AG08395 (cell line): Measurements from ENCODE around the gene PF4V1.
A peak's percentile ranks its signal among the peaks of the same experiment; 100 is the strongest.

Experiments used
- DNase-seq: peaks from one replicate; pipeline ENCODE4 v3.0.0; 2012; ENCODE audit warnings: mixed read lengths, low spot score

Gene PF4V1

DNA sequence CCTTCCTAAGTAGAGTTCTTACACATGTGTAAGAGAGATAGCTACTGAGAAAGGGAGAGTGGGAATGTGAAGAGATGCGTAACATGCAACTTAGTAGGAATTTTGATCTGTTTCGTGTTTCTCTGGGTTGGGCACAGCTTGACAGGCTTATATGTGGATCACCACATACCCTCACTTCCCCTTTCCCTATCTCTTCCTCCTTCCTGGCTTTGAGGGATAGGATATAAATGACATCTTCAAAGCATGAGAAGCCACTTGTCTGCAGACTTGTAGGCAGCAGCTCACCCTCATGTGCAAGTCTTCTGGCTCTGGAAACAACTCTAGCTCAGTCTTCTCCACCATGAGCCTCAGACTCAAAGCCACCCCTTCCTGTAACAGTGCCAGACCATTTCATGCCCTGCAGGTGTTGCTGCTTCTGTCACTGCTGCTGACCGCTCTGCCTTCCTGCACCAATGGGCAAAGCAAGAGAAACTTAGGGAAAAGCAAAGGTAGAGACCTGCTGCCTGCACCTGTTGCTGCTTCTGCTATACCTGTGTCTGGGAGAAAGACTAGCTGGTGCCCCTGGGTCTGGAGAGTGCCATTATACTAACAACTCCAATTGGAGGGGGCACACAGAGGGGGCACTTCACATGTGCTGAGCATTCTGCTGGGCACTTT is 5.4 kb upstream of the PF4V1 start:
- DNase-seq, result no peak

- no peak for DNase-seq
Observed at GRCh38 chr4:73848183-73848777, 4.8 kb upstream of the PF4V1 start.

GRCh38 chr4:73850261-73850970 is 2.7 kb upstream of the PF4V1 start:
- no peak for DNase-seq

DNA sequence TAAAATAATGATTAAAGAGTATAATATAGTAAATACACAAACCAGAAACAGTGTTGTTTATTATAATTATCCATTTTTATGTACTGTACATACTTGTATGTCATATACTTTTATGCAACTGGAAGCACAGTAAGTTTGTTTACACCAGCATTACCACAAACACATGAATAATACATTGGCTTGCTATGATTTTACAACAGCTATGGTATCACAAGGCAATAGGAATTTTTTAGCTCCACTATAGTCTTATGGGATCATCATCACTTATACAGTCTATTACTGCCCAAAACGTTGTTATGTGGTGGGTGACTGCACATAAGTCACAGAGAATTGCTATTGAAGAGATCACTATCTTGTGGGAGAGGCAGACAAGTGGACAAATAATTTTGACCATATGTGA is 1.8 kb upstream of the PF4V1 start:
- no peak for DNase-seq

DNA sequence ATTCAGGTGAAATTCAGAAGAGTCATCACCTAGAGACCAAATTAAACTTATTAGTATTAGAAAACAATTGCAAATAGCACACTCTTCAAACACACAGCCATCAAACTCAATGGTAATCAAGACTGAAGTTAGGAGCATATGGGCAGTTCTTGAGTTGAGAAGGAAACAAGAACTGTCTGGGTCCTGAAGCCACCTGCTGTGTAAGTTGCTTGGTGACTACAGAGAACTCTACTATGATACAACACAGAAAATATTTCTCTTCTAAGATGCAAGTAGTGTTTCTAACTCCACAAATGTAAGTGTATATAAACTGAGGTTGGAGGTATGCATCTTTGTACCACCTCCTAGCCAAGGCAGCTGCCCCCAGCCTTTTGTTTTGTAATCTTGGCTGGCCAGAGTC is 325 bp upstream of the PF4V1 start:
- DNase-seq, result no peak

- no peak for DNase-seq
Observed at GRCh38 chr4:73853718-73854473, 800 bp downstream of the PF4V1 start.

GRCh38 chr4:73855406-73855805 is 2.3 kb downstream of the PF4V1 start:
- DNase-seq, result no peak

DNA sequence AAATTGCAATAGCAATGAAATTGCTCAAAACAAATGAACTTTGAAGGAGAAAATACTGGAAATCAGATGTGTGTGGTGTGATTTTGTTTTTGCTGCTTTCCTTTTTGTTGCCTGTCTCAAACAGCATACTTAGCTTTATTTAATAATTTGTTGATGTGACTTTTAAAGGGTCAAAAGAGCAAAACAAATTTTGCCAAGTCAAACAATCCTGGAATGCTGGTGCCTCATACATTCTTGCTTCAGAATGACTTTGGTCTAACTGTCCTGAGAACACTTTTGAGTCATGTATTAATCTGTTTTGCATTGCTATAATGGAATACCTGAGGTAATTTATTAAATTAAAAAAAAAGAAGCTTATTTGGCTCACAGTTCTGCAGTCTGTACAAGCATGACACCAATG is 3.4 kb downstream of the PF4V1 start:
- peak; percentile 31 for DNase-seq

GRCh38 chr4:73859614-73860088 is 6.6 kb downstream of the PF4V1 start:
- peak; percentile 37 for DNase-seq

GRCh38 chr4:73860181-73860580 is 7.1 kb downstream of the PF4V1 start:
- DNase-seq, result no peak

- no peak for DNase-seq
Observed at GRCh38 chr4:73860917-73861316, 7.8 kb downstream of the PF4V1 start.

DNA sequence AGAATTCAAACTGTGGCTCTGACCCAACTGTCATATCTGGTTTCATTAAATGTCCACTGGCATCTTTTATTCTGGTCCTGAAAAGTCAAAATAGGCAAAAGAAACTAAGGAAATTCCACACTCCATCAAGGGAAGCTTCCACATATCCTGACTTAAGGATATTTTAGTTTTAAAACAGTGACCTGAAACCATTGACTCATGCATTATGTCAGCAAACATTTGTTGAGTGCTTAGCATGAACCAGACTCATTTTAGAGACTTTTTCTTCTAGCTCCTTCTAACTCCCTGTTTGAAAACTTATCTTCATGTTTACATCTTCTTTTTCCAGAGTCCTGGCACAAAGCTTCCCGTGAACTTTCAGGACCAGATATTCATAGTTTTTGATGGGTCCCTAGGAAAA is 9.2 kb downstream of the PF4V1 start:
- no peak for DNase-seq

- DNase-seq, result no peak
Observed at GRCh38 chr4:73864365-73864764, 11.3 kb downstream of the PF4V1 start.

DNA sequence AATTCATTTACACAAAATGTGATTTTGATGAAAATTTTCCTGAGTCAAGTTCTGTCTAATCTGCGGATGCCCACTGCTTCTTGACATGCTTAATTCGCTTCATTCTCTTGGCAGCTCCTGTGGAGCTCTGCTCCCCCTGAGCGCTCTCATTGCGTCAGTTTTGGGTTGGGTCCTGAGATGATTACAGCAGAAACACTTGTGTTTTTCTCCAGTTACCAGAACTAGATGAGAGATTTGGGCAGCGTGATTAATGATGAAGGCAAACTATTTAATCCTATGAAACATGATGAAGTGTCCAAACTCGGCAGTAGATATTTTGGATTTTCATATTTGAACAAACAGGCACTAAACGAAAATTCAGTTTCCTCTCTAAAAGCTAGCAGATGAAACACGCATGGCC is 11.9 kb downstream of the PF4V1 start:
- no peak for DNase-seq

DNA sequence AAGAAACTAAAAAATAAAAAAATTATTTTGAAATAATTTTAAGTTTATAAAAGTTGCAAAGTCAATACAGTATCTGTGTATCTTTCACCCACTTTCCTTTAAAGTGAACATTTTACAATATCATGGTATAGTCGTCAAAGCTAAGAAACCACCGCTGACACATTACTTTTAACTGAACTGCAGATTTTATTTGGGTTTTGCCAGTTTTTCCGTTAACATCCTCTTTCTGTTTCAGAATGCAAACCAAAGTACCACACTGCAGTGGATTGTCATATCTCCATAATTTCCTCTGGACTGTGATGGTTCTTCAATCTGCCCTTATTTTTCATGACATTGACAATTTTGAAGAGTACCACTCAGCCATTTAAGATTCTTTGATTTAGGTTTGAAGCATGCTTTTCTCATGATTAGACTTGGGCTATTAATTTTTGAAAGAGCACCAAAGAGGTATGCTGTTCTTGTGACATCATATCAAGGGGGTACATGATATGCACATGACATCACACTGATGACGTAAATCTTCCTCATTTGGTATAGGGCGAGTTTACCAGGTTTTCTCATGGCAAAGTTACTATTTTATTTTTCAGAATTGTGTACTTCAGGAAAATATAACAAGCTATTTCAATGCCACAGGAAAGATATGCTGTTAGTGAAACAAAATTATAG is 12.5 kb downstream of the PF4V1 start:
- DNase-seq, result no peak

DNA sequence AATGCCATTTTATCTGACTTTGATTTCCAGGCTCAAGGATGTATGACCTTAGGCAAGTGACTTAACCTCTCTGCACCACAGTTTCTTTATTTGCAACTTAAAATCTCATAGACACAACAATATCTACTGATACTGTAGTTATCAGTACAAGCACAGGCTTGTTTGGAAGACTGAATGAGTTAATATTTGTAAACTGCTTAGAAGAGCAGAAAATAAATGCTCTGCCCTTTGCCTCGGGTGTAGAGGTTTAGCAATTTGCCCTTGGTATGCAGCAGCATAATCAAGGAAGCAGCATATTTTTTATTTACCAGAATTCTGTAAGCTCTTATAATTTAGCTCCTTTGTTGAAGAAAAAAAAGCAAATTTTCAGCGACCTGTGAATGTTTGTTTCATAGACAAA is 13.2 kb downstream of the PF4V1 start:
- DNase-seq, result no peak

- no peak for DNase-seq
Observed at GRCh38 chr4:73867783-73868182, 14.7 kb downstream of the PF4V1 start.

- peak; percentile 10 for DNase-seq
Observed at GRCh38 chr4:73868206-73869129, 15.4 kb downstream of the PF4V1 start.

GRCh38 chr4:73869130-73870055 is 16.3 kb downstream of the PF4V1 start, which contains the start of gene CXCL1:
Gene CXCL1, plus strand, starts transcription at chr4:73869393. Its CDS starts 78 bp downstream, at chr4:73869471.
- DNase-seq, result peak; percentile 31

GRCh38 chr4:73870260-73870659 is 17.2 kb downstream of the PF4V1 start:
- DNase-seq, result no peak
